HG02973 (cell line): ENCODE results near the gene SEMA6D.

Source experiments
- ATAC-seq: cut with Tn5 transposase; IDR thresholded peaks from one replicate; pipeline ENCODE4 v1.9.1; 2021; ENCODE audit warnings: moderate library complexity; ENCODE audit not compliant: unreplicated experiment

Gene SEMA6D

GRCh38 chr15:47717036-47717612, at the start of gene SEMA6D:
SEMA6D (plus strand) TSS chr15:47717505; CDS start chr15:47759799, 42,294 bp downstream.
- no peak for ATAC-seq

- no peak for ATAC-seq
Observed at GRCh38 chr15:47669221-47669620, 48.1 kb upstream of the SEMA6D start.

GRCh38 chr15:47670365-47670764, 46.9 kb upstream of the SEMA6D start:
- ATAC-seq = no peak

GRCh38 chr15:47673232-47673761, 44.0 kb upstream of the SEMA6D start:
- no peak for ATAC-seq

- ATAC-seq = no peak
Observed at GRCh38 chr15:47674586-47675232, 42.6 kb upstream of the SEMA6D start.

GRCh38 chr15:47675735-47676134, 41.6 kb upstream of the SEMA6D start:
- ATAC-seq = no peak

- no peak for ATAC-seq
Observed at GRCh38 chr15:47678040-47678439, 39.3 kb upstream of the SEMA6D start.

GRCh38 chr15:47682661-47683060, 34.6 kb upstream of the SEMA6D start:
- no peak for ATAC-seq

- no peak for ATAC-seq
Observed at GRCh38 chr15:47685141-47685870, 32.0 kb upstream of the SEMA6D start.

- ATAC-seq = no peak
Observed at GRCh38 chr15:47688573-47689086, 28.7 kb upstream of the SEMA6D start.

- no peak for ATAC-seq
Observed at GRCh38 chr15:47689660-47690059, 27.6 kb upstream of the SEMA6D start.

GRCh38 chr15:47691882-47692281, 25.4 kb upstream of the SEMA6D start:
- ATAC-seq = no peak

GRCh38 chr15:47696351-47696750, 21.0 kb upstream of the SEMA6D start:
- no peak for ATAC-seq

GRCh38 chr15:47705281-47705997, 11.9 kb upstream of the SEMA6D start:
- no peak for ATAC-seq

GRCh38 chr15:47707391-47707790, 9.9 kb upstream of the SEMA6D start:
- no peak for ATAC-seq

GRCh38 chr15:47708161-47708980, 8.9 kb upstream of the SEMA6D start:
- no peak for ATAC-seq

- no peak for ATAC-seq
Observed at GRCh38 chr15:47711655-47712054, 5.7 kb upstream of the SEMA6D start.

GRCh38 chr15:47715402-47715801, 1.9 kb upstream of the SEMA6D start:
- no peak for ATAC-seq

GRCh38 chr15:47715856-47716445, 1.4 kb upstream of the SEMA6D start:
- no peak for ATAC-seq

GRCh38 chr15:47716516-47716915, 789 bp upstream of the SEMA6D start:
- no peak for ATAC-seq
